NCI-H1048 (cell line): ENCODE data around the gene ZNF8.
"Not testable (repeated sequence)": the region's sequence is repeated elsewhere in the genome, so short reads cannot be mapped to it uniquely, and the experiment has no call there.

Experiments
- DNase-seq: peaks from one replicate; lab custom pipeline; 2025; lab: John Stamatoyannopoulos, UW

Gene ZNF8

GRCh38 chr19:58336216-58336615 is 57.5 kb downstream of the ZNF8 start:
- DNase-seq: no peak

DNA sequence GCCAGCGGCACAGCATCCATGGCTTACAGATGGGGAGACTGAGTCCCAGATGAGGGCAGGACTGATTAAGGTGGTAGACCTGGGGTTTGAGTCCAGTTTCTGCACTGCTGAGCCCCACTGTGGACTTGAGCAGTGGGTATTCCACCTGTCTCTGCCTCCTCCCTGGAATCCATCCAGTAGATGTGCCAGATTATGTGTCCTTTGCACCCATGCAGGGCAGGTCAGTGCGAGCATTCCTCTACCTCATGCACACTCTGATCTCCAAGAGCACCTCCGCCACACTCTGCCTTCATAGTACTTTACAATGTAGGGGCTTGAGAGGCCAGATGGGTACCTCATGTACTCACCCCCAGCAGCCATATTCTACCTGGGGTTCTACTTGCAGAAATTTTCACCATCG is 58.1 kb downstream of the ZNF8 start:
- DNase-seq: no peak

DNA sequence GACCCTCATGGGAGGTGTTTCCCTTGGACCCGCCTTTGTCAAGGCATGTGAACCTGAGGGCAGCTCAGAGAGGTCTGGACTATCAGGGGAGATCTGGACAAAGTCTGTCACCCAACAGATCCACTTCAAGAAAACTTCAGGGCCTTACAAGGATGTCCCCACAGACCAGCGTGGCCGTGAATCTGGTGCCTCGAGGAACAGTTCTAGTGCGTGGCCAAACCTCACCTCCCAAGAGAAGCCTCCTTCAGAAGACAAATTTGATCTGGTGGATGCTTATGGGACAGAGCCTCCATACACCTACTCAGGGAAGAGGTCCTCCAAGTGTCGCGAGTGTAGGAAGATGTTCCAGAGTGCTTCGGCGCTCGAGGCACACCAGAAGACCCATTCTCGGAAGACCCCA is 59.6 kb downstream of the ZNF8 start:
- DNase-seq: no peak

GRCh38 chr19:58338825-58339558 is 60.2 kb downstream of the ZNF8 start:
- no peak for DNase-seq

DNA sequence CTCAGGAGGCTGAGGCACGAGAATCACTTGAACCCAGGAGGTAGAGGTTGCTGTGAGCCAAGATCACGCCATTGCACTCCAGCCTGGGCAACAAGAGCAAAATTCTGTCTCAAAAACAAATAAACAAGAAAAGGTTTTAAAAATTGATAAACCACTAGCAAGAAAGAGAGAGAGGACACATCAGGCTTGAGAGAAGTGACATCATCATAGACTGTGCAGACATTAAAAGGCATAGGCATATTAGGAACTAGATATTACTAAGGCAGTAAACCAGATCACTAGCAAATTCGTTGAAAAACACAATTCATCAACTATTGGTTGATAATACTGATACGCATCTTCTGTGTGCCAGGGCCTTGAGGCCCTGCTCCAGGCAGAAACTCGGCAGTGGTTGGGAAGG is 66.8 kb downstream of the ZNF8 start:
- no peak for DNase-seq

DNA sequence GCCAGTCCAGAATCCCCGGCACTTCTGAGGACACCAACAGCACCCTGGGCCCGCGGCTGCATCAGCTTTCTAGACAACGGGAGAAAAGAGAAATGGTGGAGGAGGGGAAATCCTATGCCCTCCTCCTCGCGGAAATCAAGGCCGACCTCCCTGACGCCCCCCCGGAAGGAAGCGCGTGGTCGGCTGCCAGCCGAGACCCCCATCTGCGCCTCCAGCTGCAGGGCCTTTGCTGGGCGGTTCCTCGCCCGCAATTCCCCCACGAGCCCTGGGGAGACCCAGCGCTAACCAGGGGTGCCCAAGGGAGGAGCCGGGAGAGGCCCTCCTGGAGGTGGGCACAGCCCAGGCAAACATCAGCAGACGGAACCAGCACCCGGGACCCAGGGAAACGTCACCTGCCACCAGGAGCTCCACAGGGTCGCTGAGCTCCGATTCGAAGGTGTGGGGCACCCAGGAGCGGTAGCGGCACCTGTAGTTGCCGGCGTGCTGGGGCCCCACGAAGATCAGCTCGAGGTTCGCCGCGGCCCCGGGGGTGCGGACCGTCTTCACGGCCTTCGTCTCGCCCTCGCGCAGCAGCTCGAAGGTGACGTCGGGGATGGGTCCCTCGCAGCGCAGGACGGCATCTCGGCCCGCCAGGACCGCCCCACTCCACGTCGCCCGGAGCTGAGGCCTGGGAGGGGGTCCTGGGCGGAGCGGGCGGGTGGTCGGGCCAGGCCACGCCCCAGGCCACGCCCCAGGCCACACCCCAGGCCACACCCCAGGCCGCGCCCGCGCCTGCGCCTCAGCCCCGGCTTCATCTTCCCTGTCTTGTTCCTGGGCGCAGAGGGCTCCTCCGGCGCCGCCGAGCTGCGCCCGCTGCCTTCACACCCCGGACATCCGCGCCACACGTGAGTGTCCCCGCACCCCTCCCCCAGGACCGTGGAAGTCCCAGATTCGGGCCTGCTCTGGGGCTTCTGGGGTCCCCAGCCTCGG is 68.5 kb downstream of the ZNF8 start:
- peak; percentile 11 for DNase-seq

GRCh38 chr19:58348080-58348479 is 69.3 kb downstream of the ZNF8 start:
- not testable (repeated sequence) for DNase-seq

GRCh38 chr19:58349590-58349989 is 70.8 kb downstream of the ZNF8 start:
- no peak for DNase-seq

- no peak for DNase-seq
Measured at GRCh38 chr19:58350001-58350861, 71.5 kb downstream of the ZNF8 start.

- no peak for DNase-seq
Measured at GRCh38 chr19:58350871-58351557, 72.3 kb downstream of the ZNF8 start.

- DNase-seq: no peak
Measured at GRCh38 chr19:58351558-58351878, 72.8 kb downstream of the ZNF8 start.

GRCh38 chr19:58351990-58352755 is 73.4 kb downstream of the ZNF8 start:
- no peak for DNase-seq
